Fibroblast of pulmonary artery (primary cell): ENCODE data around the gene ZSCAN21.

Experiments used
- DNase-seq: peaks from one replicate; pipeline ENCODE4 v3.0.0-alpha.2; 2010; ENCODE audit warnings: low read depth
- H3K4me3 ChIP-seq: replicated peaks from 2 replicates; pipeline ENCODE4 v1.5.1; 2011; ENCODE audit warnings: low read depth, mild to moderate bottlenecking, control low read depth, low read length, moderate library complexity
- TF ChIP-seq, protein P1 (sequence below): IDR thresholded peaks from 2 replicates; pipeline ENCODE4 v1.5.1; 2011; ENCODE audit warnings: mild to moderate bottlenecking, control low read depth, low read length, inconsistent platforms; ENCODE audit errors: missing control alignments

Gene ZSCAN21

DNA sequence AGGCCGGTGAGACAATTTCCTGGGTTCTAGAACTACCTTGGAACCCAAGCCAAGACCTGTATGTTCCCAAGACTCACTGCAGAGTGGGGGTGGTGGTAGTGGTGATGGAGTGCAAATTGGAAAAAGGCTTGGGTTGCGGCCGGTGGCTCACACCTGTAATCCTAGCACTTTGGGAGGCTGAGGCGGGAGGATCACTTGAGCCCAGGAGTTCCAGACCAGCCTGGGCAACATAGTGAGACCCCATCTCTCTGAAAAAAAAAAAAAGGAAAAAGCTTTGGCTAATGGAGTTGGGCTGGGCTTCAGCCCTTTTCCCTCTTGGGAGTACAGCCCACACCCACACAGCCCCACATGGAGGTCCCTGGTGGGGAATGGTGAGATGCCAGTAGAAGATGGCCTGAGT, 56.0 kb downstream of the ZSCAN21 start:
- DNase-seq, result no peak
- H3K4me3 ChIP-seq, result no peak overlapping the region
- TF ChIP-seq, protein P1, sequence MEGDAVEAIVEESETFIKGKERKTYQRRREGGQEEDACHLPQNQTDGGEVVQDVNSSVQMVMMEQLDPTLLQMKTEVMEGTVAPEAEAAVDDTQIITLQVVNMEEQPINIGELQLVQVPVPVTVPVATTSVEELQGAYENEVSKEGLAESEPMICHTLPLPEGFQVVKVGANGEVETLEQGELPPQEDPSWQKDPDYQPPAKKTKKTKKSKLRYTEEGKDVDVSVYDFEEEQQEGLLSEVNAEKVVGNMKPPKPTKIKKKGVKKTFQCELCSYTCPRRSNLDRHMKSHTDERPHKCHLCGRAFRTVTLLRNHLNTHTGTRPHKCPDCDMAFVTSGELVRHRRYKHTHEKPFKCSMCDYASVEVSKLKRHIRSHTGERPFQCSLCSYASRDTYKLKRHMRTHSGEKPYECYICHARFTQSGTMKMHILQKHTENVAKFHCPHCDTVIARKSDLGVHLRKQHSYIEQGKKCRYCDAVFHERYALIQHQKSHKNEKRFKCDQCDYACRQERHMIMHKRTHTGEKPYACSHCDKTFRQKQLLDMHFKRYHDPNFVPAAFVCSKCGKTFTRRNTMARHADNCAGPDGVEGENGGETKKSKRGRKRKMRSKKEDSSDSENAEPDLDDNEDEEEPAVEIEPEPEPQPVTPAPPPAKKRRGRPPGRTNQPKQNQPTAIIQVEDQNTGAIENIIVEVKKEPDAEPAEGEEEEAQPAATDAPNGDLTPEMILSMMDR, result no peak

DNA sequence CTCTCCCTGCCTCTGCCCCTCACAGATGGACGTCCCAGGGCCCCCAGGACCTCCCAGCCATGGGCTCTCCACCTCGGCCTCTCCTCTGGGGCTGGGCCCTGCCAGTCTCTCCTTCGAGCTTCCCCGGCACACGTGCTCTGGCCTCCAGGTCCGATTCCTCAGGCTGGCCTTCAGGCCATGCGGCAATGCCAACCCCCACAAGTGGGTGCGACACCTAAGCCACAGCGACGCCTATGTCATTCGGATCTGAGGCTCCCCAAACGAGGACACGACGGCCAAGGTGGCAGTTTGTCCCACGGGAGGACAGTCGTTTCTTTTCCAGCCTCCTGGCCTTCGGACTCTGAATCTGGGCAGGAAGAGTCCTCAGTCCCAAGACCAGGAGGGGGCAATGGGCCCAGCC, 57.1 kb downstream of the ZSCAN21 start:
- TF ChIP-seq, protein P1, result no peak
- no peak overlapping the region for H3K4me3 ChIP-seq
- no peak for DNase-seq

DNA sequence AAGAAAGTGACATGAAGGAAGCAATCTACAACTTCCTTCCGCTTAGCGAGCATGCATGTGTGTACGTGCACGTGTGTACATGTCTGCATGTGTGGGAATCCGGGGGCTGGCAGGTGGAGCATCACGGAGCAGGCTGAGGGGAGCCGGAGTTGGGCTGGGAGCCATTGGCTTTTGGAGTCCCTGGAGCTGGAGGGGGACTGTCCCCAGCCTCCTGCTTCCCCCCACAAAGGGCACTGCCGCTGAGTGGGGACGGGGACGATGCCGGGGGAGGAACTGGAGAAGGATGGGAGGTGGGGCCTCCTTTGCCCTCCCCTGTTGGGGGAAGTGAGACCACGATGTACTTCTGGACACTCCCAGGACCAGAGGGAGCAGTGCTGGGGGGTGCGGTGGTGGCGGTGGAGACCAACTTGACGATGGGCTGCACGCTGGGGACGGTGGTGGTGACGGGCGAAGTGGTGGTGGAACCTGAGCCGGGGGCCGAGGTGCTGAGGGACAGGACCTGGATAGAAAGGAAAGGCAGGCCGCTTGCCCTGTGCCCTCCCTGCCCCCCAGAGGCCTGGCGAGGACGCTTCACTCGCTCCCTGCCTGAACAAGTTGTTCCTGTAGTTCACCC, 57.7 kb downstream of the ZSCAN21 start:
- TF ChIP-seq, protein P1, result no peak
- no peak for DNase-seq
- H3K4me3 ChIP-seq, result no peak overlapping the region

DNA sequence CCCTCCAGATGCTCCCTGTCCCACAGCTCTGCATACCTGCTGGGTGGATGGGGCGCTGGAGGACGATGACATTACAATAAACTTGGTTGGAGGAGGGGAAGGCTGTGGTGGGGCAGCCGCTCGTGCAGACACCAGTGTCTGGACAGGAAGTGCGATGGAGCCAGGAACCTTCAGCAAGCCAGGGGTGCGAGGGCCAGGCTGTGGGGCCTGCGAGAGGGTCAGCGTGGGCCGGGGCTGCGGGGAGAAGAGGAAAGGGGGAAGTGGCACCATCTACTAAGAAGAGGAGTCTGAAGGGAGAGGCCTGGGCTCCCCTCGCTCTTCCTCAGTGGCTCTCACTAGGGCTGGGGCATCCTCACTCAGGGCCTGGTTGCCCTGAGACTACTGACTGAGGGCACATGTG, 58.3 kb downstream of the ZSCAN21 start:
- TF ChIP-seq, protein P1, result no peak
- no peak overlapping the region for H3K4me3 ChIP-seq
- DNase-seq, result no peak

DNA sequence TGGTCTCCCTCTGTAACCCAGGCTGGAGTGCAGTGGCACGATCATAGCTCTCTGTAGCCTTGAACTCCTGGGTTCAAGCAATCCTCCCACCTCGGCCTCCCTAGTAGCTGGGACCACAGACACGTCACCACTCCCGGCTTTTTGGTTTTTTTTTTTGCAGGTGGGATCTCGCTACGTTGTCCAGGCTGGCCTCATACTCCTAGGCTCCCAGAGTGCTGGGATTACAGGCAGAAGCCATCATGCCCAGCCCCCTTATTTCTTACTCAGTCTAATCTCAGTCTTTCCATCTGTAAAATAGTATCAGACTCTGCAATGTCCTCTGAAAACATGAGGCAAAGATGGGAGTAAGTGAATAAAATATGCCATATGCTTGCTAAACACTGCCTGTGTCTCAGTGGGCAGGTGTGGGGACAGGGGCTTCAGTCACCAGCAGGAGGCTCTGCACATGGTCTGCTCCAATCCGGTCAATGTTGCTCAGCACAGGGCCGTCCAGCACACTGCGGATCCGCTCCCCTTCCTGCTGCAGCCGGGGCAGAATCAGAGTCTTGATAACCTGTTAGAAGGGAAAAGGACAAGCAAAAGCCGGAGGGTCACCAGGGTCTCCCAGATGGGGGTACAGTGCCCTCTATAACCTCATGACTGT, 60.1 kb downstream of the ZSCAN21 start:
- no peak for DNase-seq
- no peak overlapping the region for H3K4me3 ChIP-seq
- TF ChIP-seq, protein P1, result no peak

DNA sequence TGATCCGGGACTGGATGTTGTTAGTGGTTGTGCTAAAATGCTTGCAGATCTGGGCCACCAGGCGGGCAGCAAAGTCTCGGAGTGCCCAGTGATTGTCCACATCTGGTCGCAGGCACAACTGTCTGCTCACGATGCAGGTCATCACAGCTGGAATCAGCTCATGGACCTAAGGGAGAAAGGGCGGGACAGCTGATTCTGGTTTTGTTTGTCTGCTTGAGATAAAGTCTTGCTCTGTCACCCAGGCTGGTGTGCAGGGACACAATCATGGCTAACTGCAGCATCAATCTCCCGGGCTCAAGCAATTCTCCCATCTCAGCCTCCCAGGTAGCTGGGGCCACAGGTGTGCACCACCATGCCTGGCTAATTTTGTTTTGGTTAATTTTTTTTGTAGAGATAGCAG, 61.6 kb downstream of the ZSCAN21 start:
- TF ChIP-seq, protein P1, result no peak
- no peak overlapping the region for H3K4me3 ChIP-seq
- DNase-seq, result no peak

DNA sequence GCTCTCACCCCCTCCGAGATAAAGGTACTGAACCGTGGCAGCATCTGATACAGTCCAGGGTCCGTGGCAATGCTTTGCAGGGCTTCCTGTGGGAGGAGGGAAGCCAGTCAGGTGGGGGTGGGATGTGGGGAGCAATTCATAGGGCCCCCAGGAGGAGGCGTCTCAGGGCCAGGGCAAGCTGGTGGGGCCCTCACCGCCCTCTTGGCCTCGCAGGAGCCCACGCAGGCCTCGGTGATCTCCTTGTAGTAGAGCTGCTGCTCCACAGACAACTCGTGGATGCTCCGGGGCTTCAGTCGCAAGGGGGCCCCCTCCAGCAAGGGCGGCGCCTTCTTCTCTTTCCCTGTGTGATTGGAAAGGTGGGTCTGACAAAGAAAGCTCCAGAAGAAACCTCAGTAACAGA, 62.3 kb downstream of the ZSCAN21 start:
- H3K4me3 ChIP-seq, result no peak overlapping the region
- no peak for DNase-seq
- TF ChIP-seq, protein P1, result no peak
